Activated B cell treated with CpG ODN at 0.5 μM for 24 hours (primary cell): ENCODE measurements around the gene KRTAP5-7. TPM values are rescaled to one million over a fixed set of nuclear protein-coding genes. Genes with fewer than 3 reads are reported as not detected.
"Not testable (repeated sequence)": the region's sequence is repeated elsewhere in the genome, so short reads cannot be mapped to it uniquely, and the experiment has no call there.

Experiments used
- ATAC-seq: fragments of 200-7000 bp; cut with Tn5 transposase; one replicate; pipeline ENCODE4 v1.10.0; 2021; ENCODE audit warnings: low read depth, mild to moderate bottlenecking, moderate library complexity
- CTCF ChIA-PET: fragments of 350-600 bp; sonication (Branson Sonifier 250); formaldehyde crosslinking; loops from one replicate; lab custom pipeline; 2021; ENCODE audit warnings: antibody characterized with exemption; lab: Charles Lee
- POLR2A ChIA-PET: fragments of 350-600 bp; sonication (Branson Sonifier 250); formaldehyde crosslinking; loops from one replicate; lab custom pipeline; 2021; ENCODE audit warnings: antibody characterized with exemption; lab: Charles Lee
- DNase-seq: peaks from one replicate; pipeline ENCODE4 v3.0.0; 2022
- H3K27ac Mint-ChIP-seq: one replicate; pipeline ENCODE4 v1.8.0; 2020; ENCODE audit warnings: mixed read lengths
- H3K27me3 Mint-ChIP-seq: one replicate; pipeline ENCODE4 v1.8.0; 2021; ENCODE audit warnings: mixed read lengths
- H3K36me3 Mint-ChIP-seq: one replicate; pipeline ENCODE4 v1.8.0; 2021; ENCODE audit warnings: low read depth, mixed read lengths
- H3K4me1 Mint-ChIP-seq: one replicate; pipeline ENCODE4 v1.8.0; 2021; ENCODE audit warnings: mixed read lengths
- H3K4me3 Mint-ChIP-seq: one replicate; pipeline ENCODE4 v1.8.0; 2020; ENCODE audit warnings: mild to moderate bottlenecking, mixed read lengths
- H3K9me3 Mint-ChIP-seq: one replicate; pipeline ENCODE4 v1.8.0; 2020; ENCODE audit warnings: mixed read lengths
- CTCF ChIP-seq: fragments of 200-600 bp; IDR thresholded peaks from one replicate; pipeline ENCODE4 v1.8.0; 2022; ENCODE audit warnings: antibody characterized with exemption, mild to moderate bottlenecking
- intact Hi-C: fragments of 100-400 bp; cut with micrococcal nuclease; formaldehyde crosslinking; loops from one replicate; pipeline ENCODE4 v1.15.1; 2024
- total RNA-seq: library from RNA; stranded (reverse); gene quantifications from 2 replicates; pipeline ENCODE4 v1.2.3, GENCODE V29; 2022

The KRTAP5-7 gene
- 0.24 and 0.49 TPM in 2 replicates for total RNA-seq

- intact Hi-C loops, H3K27ac Mint-ChIP-seq: not testable (repeated sequence)
These were observed at the start of gene KRTAP5-7 for GRCh38 chr11:71526796-71527575. TSS of gene KRTAP5-7 (plus strand) at chr11:71527267. CDS start at chr11:71527301, 34 bp downstream.

GRCh38 chr11:71477641-71478527 is 49.2 kb upstream of the KRTAP5-7 start:
- intact Hi-C loops: no loop called here
- peaks cover 89% of the 10 kb centered on the region for H3K36me3 Mint-ChIP-seq

More at GRCh38 chr11:71526796-71527575, at the start of gene KRTAP5-7:
- CTCF ChIA-PET, H3K27me3 Mint-ChIP-seq, H3K9me3 Mint-ChIP-seq, H3K4me3 Mint-ChIP-seq, POLR2A ChIA-PET, H3K36me3 Mint-ChIP-seq, DNase-seq, H3K4me1 Mint-ChIP-seq, ATAC-seq: not testable (repeated sequence)

GRCh38 chr11:71478528-71478840 is 48.6 kb upstream of the KRTAP5-7 start:
- POLR2A ChIA-PET: no interaction called here
- intact Hi-C loops: no loop called here
- H3K27ac Mint-ChIP-seq: no peak overlapping the region
- no peaks in the 10 kb centered on the region for H3K27me3 Mint-ChIP-seq
- no peak for TF ChIP-seq CTCF
- DNase-seq: no peak
- H3K4me3 Mint-ChIP-seq: no peak overlapping the region
- peaks cover 89% of the 10 kb centered on the region for H3K36me3 Mint-ChIP-seq
- no peaks in the 10 kb centered on the region for H3K9me3 Mint-ChIP-seq
- ATAC-seq: no peak
- CTCF ChIA-PET: no interaction called here
- H3K4me1 Mint-ChIP-seq: no peaks in the 10 kb centered on the region

More at GRCh38 chr11:71477641-71478527, 49.2 kb upstream of the KRTAP5-7 start:
- no peak for TF ChIP-seq CTCF
- H3K4me1 Mint-ChIP-seq: no peaks in the 10 kb centered on the region
- no peak for DNase-seq
- CTCF ChIA-PET: no interaction called here
- no peaks in the 10 kb centered on the region for H3K9me3 Mint-ChIP-seq
- POLR2A ChIA-PET: no interaction called here
- ATAC-seq: no peak
- no peak overlapping the region for H3K4me3 Mint-ChIP-seq
- H3K27ac Mint-ChIP-seq: no peak overlapping the region
- H3K27me3 Mint-ChIP-seq: no peaks in the 10 kb centered on the region

GRCh38 chr11:71481101-71481960 is 45.7 kb upstream of the KRTAP5-7 start:
- peaks cover 93% of the 10 kb centered on the region for H3K36me3 Mint-ChIP-seq
- CTCF ChIA-PET: no interaction called here

More at GRCh38 chr11:71481101-71481960, 45.7 kb upstream of the KRTAP5-7 start:
- intact Hi-C loops: no loop called here
- no peaks in the 10 kb centered on the region for H3K4me1 Mint-ChIP-seq
- H3K27me3 Mint-ChIP-seq: no peaks in the 10 kb centered on the region
- ATAC-seq (no peak), DNase-seq (no peak)
- no peak overlapping the region for H3K4me3 Mint-ChIP-seq
- H3K9me3 Mint-ChIP-seq: no peaks in the 10 kb centered on the region
- TF ChIP-seq CTCF: no peak
- POLR2A ChIA-PET: no interaction called here
- H3K27ac Mint-ChIP-seq: no peak overlapping the region
